GM21717 (cell line): Measurements from ENCODE around the gene DDC.

Source experiments
- ATAC-seq: cut with Tn5 transposase; IDR thresholded peaks from one replicate; pipeline ENCODE4 v1.9.1; 2021; ENCODE audit warnings: mild to moderate bottlenecking, moderate library complexity; ENCODE audit not compliant: unreplicated experiment

DDC gene, protein sequence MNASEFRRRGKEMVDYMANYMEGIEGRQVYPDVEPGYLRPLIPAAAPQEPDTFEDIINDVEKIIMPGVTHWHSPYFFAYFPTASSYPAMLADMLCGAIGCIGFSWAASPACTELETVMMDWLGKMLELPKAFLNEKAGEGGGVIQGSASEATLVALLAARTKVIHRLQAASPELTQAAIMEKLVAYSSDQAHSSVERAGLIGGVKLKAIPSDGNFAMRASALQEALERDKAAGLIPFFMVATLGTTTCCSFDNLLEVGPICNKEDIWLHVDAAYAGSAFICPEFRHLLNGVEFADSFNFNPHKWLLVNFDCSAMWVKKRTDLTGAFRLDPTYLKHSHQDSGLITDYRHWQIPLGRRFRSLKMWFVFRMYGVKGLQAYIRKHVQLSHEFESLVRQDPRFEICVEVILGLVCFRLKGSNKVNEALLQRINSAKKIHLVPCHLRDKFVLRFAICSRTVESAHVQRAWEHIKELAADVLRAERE

DNA sequence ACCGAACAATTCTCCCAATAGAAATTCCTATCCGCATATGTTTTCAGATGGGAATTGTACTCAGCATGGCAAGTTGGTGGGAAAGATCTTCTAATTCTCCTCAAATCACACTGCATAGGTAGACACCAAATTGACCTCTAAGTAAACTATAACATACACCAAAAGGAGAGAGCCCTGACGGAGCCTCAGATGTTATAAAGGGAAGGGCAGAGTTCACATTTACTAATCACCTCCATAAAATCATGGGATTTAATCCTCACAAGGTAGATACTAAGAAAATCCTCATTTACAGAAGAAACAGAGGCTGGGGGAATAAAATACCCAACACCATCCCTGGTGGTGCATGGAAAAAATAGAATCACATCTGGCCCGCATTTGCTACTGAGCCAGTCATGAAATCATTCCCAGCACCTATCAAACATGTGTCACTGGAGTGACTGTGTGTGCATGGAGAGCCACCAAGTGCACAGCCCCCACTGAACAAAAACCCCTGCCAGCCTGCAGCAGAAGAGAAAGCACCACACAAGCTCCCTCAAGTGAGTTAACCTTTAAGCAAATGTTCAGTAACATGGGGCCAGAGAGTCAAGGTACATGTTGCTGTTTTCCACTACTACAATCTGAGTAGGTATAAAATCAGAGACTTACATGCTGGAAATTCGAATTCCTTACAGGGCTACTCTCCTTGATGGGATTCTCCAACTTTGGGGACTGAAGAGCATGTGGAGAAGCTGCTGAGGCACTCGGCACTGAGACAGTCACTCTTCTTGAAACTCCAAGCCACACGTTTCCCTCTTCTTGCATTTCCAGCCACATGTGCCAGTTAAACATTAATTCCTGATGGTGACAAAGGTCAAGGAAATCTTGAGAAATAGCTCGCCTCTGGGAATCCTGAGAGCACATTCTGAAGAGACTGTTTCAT lies at the start of gene DDC:
TSS of gene DDC (minus strand) at position 766 of the 919 bp plus-strand sequence. CDS start 21,320 bp downstream, outside the sequence.
- no peak for ATAC-seq

DNA sequence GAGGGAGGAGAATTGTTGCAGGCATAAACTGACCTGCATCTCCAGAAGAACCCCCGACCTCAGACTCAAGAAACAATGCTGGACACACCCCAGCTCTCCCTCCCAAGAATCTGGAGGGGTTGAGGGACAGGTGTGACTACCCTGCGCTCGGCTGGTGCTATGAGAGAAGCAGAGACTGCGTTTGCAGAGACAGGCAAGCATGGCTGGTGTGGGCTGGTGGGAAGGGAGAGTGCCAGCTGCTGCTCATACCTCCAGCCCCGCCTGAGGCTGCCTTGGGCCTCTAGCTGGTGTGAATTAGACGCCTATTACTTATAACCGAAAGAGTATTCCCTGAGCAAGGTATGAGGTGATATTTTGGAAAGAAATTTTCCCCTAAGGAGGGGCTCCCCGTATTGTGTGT lies 48.3 kb upstream of the DDC start:
- ATAC-seq, result no peak

DNA sequence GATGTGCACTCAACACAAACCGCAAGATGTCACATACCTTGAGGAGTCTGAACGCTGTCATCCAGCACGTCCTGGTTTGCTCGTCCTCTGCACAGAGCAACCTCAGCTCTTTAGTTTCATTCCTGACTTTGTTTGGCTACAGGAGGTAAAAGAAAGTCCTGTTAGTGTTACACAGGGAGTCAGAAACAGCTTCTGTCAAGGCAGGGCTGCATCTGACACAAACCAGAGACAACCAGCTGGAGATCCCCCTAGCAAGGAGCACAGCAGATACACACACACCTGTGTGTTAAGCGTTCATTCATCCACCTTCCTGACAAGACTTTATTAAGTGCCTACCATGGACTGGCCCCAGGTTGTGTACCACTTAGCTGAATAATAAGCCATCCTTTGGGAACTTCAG lies 47.5 kb upstream of the DDC start:
- no peak for ATAC-seq

DNA sequence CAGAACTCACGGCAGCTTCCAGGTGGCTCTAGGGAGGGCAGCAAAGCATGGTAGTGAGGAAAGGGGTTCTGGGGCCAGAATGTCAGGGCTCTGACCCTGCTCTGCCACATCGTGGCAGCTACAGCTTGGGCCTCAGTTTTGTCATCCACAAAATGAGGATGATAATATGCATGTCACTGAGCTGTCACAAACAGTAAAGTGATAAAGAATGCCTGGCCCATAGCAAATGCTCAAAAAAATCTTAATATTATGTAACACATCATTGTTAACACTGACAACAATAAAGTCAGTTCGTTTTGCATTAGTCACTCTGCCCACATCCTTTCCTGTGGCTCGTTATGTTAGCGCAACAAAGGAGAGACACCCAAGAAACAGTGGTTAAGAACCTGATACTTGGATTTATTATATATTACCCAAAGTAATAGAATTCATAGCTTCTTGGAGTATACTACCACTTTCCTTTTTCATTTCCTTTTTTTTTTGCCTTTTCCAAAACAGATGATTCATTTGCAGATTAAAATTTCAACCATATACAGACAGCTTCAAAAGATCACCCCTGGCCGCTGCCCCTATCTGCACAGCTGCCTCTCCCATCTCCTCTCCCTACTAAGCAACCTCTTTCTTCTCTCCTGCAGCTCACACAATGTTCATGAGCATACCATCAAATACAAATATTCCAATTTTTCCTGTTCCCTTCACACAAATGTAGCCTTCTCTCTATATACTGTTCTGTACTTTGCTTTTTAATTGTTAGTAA lies 45.5 kb upstream of the DDC start:
- no peak for ATAC-seq

DNA sequence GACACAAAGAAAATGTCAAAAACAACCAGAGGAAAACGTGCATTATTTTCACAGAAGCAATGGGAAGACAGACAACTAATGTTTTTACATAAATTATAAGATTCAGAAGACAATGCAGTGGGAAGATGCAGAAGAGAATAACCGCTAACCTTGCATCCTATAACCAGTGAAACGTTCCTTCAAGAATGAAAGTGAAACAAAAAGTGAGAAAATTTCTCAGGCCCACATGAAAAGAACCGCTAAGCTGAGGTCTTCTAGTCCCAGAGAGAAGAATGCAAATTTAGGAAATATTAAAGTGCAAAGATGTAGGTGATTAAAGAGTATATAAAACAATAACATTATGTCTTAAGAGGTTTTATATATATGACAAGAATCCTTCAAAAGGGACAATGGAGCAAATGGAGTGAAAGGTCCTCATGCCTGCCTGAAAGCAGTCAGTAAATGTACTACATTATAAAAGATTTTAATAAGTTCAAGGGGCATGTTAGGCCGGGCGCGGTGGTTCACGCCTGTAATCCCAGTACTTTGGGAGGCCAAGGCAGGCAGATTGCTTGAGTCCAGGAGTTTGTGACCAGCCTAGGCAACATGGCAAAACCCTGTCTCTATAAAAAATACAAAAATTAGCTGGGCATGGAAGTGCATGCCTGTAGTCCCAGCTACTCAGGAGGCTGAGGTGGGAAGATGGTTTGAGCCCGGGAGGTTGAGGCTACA lies 43.1 kb upstream of the DDC start:
- ATAC-seq, result no peak

DNA sequence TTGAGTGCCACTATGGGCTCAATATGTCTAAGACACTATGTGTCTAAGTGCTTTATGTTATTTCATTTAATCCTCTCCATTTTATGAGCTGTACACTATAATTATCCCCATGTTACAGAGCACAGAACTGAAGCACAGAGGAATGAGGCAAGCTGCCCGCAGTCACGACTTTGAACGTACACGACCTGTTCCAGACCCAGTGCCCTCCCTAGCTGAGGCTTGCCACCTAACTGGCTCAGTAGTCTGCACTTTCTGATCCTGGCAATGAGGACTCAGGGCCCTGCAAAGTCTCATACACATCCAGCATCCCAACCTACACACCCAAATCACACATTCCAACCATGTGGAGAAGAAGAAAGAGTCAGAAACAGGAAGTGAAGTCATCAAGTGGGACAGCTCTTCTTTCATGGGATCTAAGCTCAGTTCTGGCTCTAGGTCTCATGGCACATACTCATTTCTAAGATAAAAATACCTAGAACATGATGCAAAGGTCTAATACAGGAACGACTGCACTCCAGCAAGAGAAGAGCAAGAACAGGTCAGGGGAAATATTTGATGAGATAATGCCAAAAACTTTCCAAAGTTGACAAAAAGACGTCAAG lies 42.4 kb upstream of the DDC start:
- no peak for ATAC-seq

DNA sequence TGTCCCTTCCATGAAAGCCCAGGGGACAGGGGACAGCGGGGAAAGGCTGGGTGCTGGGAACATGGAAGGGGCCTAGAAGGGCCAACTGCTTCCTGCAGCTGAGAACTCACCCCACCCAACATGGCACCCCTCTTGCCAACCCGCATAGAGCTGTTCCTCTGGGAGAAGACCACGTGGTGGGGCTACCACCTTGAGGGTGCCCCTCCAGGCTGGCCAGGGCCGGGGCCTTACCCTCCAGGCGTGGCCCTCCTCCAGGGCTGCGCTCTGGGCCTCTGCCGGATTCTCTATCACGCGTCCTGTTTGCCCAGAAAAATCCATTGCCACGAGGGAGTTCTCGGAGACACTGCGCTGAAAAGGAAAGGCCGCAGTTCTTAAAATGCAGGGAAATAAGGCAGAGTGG lies 39.9 kb upstream of the DDC start:
- ATAC-seq, result no peak

DNA sequence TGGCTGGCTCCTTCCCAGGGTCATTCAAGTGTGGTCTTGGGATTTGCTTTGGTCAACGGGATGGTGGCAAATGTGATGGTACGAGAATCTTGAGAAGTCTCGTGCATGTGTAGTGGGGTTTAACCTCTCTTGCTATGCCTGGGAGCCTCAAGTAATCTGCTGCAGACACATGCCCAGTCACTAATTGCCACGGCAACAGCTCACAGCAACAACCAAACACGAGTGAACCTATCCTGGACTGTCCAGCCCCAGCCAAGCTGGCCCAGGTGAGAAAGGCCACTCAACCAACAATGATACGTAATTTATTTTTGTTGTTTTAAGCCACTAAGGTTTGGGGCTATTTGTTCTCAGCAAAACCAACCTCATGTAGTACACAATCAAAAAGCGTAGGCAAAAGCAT lies 38.1 kb upstream of the DDC start:
- no peak for ATAC-seq

DNA sequence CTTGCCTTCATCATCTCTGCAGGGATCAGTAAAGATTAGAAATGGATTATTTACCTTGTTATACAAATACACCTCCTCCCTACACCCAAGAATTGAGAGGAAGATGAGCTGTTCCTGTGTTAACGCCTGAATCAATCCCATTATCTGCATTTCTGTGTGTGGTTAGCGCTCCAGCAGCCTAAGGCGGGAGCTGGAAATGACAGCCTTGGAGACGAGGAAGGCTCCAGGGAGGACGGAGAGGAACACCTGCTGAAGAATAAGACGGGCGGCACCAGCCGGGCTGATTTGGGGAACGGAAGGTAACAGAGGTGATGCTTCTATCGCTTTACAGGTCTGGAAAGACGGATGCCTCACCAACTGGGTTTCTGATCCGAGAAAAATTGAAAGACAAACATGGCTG lies 34.2 kb upstream of the DDC start:
- no peak for ATAC-seq

DNA sequence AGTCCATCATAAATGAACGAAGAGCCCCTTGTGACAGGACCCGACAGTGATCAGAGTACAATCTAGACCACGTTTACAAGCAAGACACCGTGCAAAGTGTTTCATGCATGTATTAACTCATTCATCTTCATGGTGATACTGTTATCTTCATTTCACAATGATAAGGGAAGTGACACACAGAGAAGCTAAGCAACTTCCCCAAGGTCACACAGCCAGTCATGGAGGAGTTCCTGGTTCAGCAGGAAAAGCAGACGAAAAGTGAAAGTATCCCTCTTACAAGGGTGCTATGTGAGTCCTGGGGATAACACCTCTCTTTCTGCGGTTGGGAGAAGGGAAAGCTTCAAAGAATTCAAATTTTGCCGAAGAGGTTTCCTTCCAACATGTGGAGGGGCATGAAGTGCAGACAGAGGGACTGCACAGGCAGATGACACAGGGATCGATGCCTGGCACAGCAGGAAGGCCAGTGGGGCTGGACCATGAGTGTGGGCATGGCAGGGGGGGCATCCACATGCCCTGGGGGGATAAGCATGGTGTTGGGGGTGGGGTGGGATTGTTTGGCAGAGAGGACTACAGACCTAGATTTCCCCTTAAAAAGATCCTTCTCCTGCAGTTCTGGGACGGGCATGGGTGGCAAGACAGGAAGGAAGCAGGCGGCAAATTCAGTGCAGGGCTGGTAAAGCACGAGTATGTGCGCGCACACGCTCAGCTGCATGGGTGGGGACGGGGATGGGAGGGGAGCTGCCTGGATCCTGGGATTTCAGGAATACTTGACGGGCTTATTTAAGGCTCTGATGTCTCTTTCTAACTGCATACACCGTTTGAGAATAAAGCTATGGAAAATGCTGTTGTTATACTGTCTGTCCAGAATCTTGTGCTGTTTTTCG lies 33.5 kb upstream of the DDC start:
- no peak for ATAC-seq

DNA sequence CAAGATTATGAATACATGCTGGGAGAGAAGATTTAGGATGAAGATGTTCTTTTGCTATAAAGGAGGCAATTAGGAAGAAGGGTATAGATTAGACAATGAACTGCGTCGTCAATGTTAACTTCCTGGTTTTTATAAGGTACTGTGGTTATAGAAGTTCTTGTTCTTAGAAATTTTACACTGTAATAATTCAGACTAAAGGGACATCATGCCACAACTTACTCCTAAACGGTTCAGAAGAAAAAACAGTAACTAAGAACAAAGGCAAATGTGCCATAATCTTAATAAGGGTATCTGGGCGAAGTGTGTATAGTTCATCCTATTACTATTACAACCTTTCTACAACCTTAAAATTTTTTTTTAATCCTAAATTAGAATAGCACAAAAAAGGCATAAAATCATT lies 31.3 kb upstream of the DDC start:
- no peak for ATAC-seq

DNA sequence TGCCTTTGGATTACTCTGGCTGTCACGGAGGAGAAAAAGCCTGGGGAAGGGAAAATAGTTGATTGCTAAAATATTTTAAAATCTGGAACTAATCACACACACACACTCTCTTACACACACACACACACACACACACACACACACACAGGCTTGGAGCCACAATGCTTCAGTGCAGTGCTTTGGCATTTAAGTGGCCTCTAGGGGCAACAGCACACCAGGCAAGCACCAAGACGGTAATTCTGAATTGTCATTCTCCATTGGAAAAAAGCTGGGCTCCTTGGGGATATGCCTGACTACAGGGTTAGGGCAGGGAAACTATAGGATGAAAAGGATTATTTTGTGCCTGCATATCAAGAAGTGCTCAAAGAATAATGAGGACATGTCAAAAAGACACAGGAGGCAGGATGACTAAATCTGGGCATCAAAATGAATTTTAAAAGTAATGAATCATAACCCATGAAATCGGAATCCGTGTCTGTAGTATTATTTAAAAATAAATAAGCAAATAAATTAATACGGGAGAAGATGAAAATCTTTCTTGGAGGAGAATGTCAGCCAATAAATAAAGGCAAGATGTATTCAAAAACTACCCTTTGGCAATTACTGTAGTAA lies 30.4 kb upstream of the DDC start:
- peak; percentile 27 for ATAC-seq

DNA sequence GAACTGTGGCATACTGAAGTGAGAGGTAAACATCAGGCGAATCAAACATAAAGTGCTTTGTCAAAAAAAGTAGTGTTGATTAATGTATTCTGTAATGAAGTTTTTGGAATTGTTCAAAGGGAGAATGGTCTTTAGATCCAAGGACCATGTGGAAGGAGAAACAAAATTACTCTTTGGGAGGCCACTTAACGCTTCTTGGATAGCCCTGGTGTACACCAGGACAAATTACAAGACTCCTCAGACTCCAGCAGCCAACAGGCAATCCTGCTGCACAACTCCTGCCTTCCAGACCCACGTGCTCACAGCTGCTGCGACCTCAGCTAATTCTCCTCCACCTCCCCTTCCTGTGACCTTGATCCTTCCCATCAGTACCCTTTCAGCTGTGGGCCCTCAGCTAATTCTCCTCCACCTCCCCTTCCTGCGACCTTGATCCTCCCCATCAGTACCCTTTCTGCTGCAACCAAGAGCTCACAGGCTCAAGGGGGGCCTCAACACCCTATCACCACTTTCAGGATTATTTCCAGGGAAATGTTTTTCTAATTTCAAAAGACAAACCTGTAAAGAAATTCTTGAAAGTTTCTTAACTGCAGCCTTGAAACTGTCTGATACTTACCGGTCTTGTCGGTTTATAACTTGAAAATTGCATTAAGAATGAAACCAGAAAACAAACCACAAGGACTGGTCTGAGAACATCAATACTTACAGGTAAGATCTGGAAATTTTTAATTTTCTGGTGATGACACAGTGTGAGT lies 29.7 kb upstream of the DDC start:
- ATAC-seq, result peak; percentile 58

DNA sequence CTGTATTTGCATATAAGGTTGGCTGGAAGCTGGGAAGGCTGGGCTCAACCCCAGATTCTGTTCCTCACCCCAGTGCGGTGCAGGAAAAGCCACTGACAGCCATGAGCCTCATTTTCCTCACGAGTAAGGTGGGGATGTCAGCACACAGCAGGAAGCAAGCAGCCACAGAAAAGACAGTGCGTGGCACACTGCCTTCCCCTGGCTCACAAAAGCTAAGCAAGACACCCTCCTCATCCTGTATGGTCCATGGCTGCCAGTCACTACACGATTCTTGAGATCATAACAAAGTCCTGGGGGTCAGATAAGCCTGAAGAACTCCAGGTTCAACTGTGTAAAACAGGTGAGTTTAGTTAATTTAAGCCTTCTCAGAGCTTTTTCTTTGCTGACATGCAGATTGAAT lies 28.9 kb upstream of the DDC start:
- no peak for ATAC-seq

DNA sequence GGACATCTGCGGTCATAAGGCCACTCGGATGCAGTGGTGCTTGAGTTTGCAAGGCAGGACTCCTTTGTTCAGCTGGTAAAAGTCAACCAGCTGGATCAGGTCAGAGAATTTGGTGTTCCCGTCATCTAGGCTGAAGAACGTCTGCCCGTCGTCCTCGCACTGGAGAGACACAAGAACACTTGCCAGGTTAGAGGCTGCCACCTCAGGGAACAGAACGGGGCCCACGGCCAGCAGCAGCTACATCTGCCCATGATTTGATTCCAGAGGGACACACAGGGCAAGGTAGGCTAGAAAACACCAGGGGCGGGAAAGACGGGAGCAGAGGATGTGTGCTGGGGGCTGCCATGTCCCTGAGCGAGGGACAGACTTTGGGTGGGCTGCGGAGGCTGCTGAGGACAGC lies 27.7 kb upstream of the DDC start:
- ATAC-seq, result no peak

DNA sequence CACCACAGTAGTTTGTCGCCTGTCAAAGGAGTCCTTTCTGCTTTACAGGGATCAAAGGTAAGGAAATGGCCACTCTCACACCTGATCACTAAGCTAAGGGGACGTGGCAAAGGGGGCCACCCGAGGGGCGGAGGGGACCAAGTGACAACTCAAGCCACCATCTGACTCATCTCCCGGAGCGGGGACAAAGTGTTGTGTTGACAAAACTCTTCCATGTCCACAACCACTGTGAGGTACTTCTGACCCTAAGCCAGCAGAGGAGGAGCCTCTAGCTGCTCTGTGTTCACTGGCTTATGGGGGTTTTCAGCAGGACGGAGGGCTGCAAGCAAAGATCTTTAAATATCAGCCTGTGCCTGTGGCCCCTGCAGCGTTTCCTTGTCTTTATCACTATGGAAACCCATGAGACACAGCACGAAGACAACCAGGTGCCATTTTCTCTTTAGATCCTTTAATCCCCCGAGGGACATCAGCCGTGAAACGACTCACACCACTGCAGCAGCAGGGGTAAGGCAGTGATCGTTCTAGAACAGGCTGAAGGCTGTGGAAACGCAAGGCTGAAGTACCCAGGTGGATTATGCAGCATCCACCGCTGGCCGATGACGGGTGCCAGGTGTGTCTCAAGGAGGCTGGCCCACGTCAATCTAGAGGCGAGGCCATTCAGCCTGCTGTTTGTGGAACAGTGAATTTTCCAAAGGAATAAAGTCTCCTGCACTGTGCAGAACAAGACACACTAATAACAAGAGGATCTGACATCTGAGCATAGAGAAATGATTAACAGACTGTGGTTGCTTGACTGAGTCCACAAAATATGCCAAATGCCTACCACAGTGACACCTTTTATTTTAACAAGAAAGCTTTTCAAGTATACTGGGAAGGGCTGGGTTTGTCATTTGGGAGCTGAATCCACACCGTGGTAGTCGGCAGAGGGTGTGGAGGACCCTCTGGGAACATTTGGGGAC lies 26.6 kb upstream of the DDC start:
- no peak for ATAC-seq

DNA sequence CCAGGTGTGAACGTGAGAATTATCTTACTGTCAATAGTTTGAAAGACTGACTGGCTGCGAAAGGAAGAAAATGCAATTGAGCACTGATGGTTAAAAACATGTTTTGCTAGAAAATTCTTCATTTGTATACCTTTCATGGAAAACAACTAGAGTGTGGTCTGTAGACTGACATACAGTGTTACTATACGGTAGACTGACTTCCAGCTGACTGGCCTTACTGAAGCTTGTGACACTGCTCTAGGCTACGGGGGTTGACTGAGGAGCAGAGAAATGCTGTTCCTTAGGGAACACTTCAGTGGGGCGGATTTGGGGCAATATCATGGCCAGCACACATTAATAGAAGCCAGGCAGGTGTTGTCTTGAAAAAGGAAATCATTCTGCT lies 25.9 kb upstream of the DDC start:
- ATAC-seq, result no peak
